ACC112 (cell line): ENCODE measurements around the gene SKP1.
A peak's percentile ranks its signal among the peaks of the same experiment; 100 is the strongest.

ENCODE experiments used
- H2AFZ ChIP-seq: fragments of 200-600 bp; sonication (generic); one replicate; pipeline ENCODE4 v1.6.0; 2017; ENCODE audit warnings: antibody characterized with exemption, low read length; ENCODE audit not compliant: unreplicated experiment
- H3K27ac ChIP-seq: fragments of 200-600 bp; sonication (generic); 2 replicates; pipeline ENCODE4 v1.5.1; 2014; ENCODE audit warnings: low read depth, mild to moderate bottlenecking, antibody characterized with exemption, low read length, moderate library complexity
- H3K27me3 ChIP-seq: fragments of 200-600 bp; sonication (generic); 2 replicates; pipeline ENCODE4 v1.6.1; 2014; ENCODE audit warnings: mild to moderate bottlenecking, antibody characterized with exemption, low read length, moderate library complexity, mixed read lengths; ENCODE audit not compliant: insufficient read depth
- H3K36me3 ChIP-seq: fragments of 200-600 bp; sonication (generic); 2 replicates; pipeline ENCODE4 v1.6.1; 2016; ENCODE audit warnings: mild to moderate bottlenecking, antibody characterized with exemption, low read length, moderate library complexity, mixed read lengths; ENCODE audit not compliant: insufficient read depth
- H3K4me1 ChIP-seq: fragments of 200-600 bp; sonication (generic); one replicate; pipeline ENCODE4 v1.6.1; 2016; ENCODE audit warnings: low read length, mixed read lengths; ENCODE audit not compliant: insufficient read depth, unreplicated experiment, control insufficient read depth
- H3K4me3 ChIP-seq: fragments of 200-600 bp; sonication (generic); 2 replicates; pipeline ENCODE4 v1.5.1; 2014; ENCODE audit warnings: mild to moderate bottlenecking, low read depth, low read length
- H3K79me2 ChIP-seq: fragments of 200-600 bp; sonication (generic); one replicate; pipeline ENCODE4 v1.6.0; 2016; ENCODE audit warnings: low read length; ENCODE audit not compliant: control insufficient read depth, unreplicated experiment, insufficient read depth

Gene SKP1

GRCh38 chr5:134142806-134143205 is 33.9 kb downstream of the SKP1 start:
- Histone ChIP-seq H3K27me3 (no peaks in the 10 kb centered on the region), H3K4me3 (no peak overlapping the region), H2AFZ (no peak overlapping the region), H3K36me3 (peaks cover 5% of the 10 kb centered on the region), H3K27ac (no peak overlapping the region), H3K79me2 (peaks cover 29% of the 10 kb centered on the region), H3K4me1 (peaks cover 27% of the 10 kb centered on the region)

GRCh38 chr5:134142052-134142451 is 34.7 kb downstream of the SKP1 start:
- Histone ChIP-seq H3K36me3 (peaks cover 5% of the 10 kb centered on the region; the same call in 1 of the 2 replicates), H3K27me3 (no peaks in the 10 kb centered on the region), H3K4me3 (no peak overlapping the region), H3K27ac (no peak overlapping the region), H2AFZ (no peak overlapping the region), H3K4me1 (peaks cover 31% of the 10 kb centered on the region), H3K79me2 (peaks cover 34% of the 10 kb centered on the region)

GRCh38 chr5:134141331-134142050 is 35.3 kb downstream of the SKP1 start:
- Histone ChIP-seq H3K4me3 (no peak overlapping the region), H2AFZ (no peak overlapping the region), H3K27me3 (no peaks in the 10 kb centered on the region), H3K36me3 (peaks cover 5% of the 10 kb centered on the region; the same call in 1 of the 2 replicates), H3K4me1 (peaks cover 28% of the 10 kb centered on the region), H3K79me2 (peaks cover 29% of the 10 kb centered on the region), H3K27ac (no peak overlapping the region)

GRCh38 chr5:134140530-134141201 is 36.1 kb downstream of the SKP1 start:
- H3K4me3 ChIP-seq: no peak overlapping the region
- no peaks in the 10 kb centered on the region for H3K27me3 ChIP-seq
- peaks cover 6% of the 10 kb centered on the region; the same call in 1 of the 2 replicates for H3K36me3 ChIP-seq
- no peak overlapping the region for H2AFZ ChIP-seq
- H3K4me1 ChIP-seq: peaks cover 28% of the 10 kb centered on the region
- H3K79me2 ChIP-seq: peaks cover 28% of the 10 kb centered on the region
- no peak overlapping the region for H3K27ac ChIP-seq

- Histone ChIP-seq H3K79me2 (peaks cover 21% of the 10 kb centered on the region), H2AFZ (no peak overlapping the region), H3K4me1 (peaks cover 28% of the 10 kb centered on the region), H3K27ac (no peak overlapping the region), H3K27me3 (no peaks in the 10 kb centered on the region), H3K4me3 (no peak overlapping the region), H3K36me3 (peaks cover 5% of the 10 kb centered on the region; the same call in 1 of the 2 replicates)
These were observed 36.8 kb downstream of the SKP1 start for GRCh38 chr5:134139891-134140469.

- Histone ChIP-seq H3K79me2 (peaks cover 17% of the 10 kb centered on the region), H3K4me3 (no peak overlapping the region), H3K36me3 (peaks cover 8% of the 10 kb centered on the region; the same call in 1 of the 2 replicates), H2AFZ (no peak overlapping the region), H3K27ac (no peak overlapping the region), H3K27me3 (no peaks in the 10 kb centered on the region), H3K4me1 (peaks cover 28% of the 10 kb centered on the region)
These were observed 37.3 kb downstream of the SKP1 start for GRCh38 chr5:134139377-134139851.

- Histone ChIP-seq H3K27me3 (no peaks in the 10 kb centered on the region), H3K4me1 (peaks cover 28% of the 10 kb centered on the region), H3K4me3 (no peak overlapping the region), H3K27ac (peak overlapping the region; percentile 54; the same call in 1 of the 2 replicates), H3K36me3 (peaks cover 9% of the 10 kb centered on the region; the same call in 1 of the 2 replicates), H3K79me2 (peaks cover 10% of the 10 kb centered on the region), H2AFZ (no peak overlapping the region)
These were observed 38.1 kb downstream of the SKP1 start for GRCh38 chr5:134138416-134139376.

GRCh38 chr5:134136771-134137170 is 40.0 kb downstream of the SKP1 start:
- no peak overlapping the region for H3K27ac ChIP-seq
- H3K79me2 ChIP-seq: peaks cover 10% of the 10 kb centered on the region
- no peak overlapping the region for H3K4me3 ChIP-seq
- H3K4me1 ChIP-seq: peaks cover 28% of the 10 kb centered on the region
- no peak overlapping the region for H2AFZ ChIP-seq
- peaks cover 9% of the 10 kb centered on the region; the same call in 1 of the 2 replicates for H3K36me3 ChIP-seq
- H3K27me3 ChIP-seq: no peaks in the 10 kb centered on the region

- Histone ChIP-seq H3K79me2 (peaks cover 10% of the 10 kb centered on the region), H3K27ac (no peak overlapping the region), H3K4me1 (peaks cover 28% of the 10 kb centered on the region), H3K36me3 (peaks cover 9% of the 10 kb centered on the region; the same call in 1 of the 2 replicates), H3K4me3 (no peak overlapping the region), H3K27me3 (no peaks in the 10 kb centered on the region), H2AFZ (no peak overlapping the region)
These were observed 40.5 kb downstream of the SKP1 start for GRCh38 chr5:134136221-134136631.
